ENCODE data around the gene AJAP1. TPM values are rescaled to one million over a fixed set of nuclear protein-coding genes. Genes with fewer than 3 reads are reported as not detected.

The AJAP1 gene
- total and polyA plus RNA-seq, 2 experiments from 2014 or later = not detected

DNA sequence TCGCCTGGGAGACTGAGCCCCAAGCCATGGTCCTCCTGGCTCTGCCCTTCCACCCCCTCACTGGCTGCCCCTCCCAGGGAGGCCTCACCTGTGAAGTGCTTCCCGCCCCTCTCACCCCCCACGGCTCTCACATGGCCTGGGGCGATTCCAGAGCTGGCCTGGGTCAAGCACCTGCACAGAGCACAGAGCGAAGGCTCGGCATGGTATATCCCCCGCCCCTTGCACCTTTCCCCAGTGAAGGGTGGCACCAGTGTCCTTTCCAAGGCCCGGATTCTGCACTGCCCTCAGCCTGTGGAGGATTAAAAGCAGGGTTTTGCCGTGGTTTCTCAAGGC lies 1.1 kb upstream of the AJAP1 start:
- no peak for DNase-seq (ENCODE audit: low spot score)
- H3K27me3 Mint-ChIP-seq (ENCODE audit: insufficient read depth, low read depth, poor library complexity) = peaks cover 40% of the 10 kb centered on the region
- Histone ChIP-seq H3K36me3 (ENCODE audit: insufficient read depth) (no peaks in the 10 kb centered on the region), H3K4me2 (no peak overlapping the region), H3K79me2 (replicated peaks; ENCODE audit: insufficient read depth) (no peaks in the 10 kb centered on the region), H3K4me3 (no peak overlapping the region), H3K4me1 (ENCODE audit: insufficient read depth) (no peaks in the 10 kb centered on the region), H2AFZ (no peak overlapping the region), H3K27me3 (ENCODE audit: insufficient read depth) (no peaks in the 10 kb centered on the region), H3K27ac (ENCODE audit: low read depth) (no peak overlapping the region), H3F3A (replicated peaks; ENCODE audit: low read depth) (no peaks in the 10 kb centered on the region), H4K20me1 (replicated peaks; ENCODE audit: insufficient read depth) (no peaks in the 10 kb centered on the region), H3K9me2 (ENCODE audit: insufficient read depth) (no peaks in the 10 kb centered on the region)
- H3K27ac Mint-ChIP-seq = no peak overlapping the region
- ATAC-seq = peak; percentile 2; the same call in 2 of the 3 replicates
- H3K4me1 Mint-ChIP-seq = peaks cover 21% of the 10 kb centered on the region
- no peaks in the 10 kb centered on the region; the same call in 2 of the 3 replicates for H3K36me3 Mint-ChIP-seq (ENCODE audit: low read depth)
- peak overlapping the region; percentile 62 for H3K4me3 Mint-ChIP-seq
- TF ChIP-seq ZNF462 (CRISPR knock-in tag; IDR thresholded peaks at IDR 0.05) (no peak), ZNF331 (CRISPR knock-in tag; IDR thresholded peaks at IDR 0.05; ENCODE audit: low read depth) (no peak), EZH2phosphoT487 (IDR thresholded peaks at IDR 0.05; ENCODE audit: unreplicated experiment) (no peak), JUNB (IDR thresholded peaks at IDR 0.05; ENCODE audit: unreplicated experiment) (no peak), CTCF (conservative IDR thresholded peaks at IDR 0.05; ENCODE audit: low read depth in 2 of 2) (no peak), ETS1 (IDR thresholded peaks at IDR 0.05) (no peak), CREB1 (CRISPR knock-in tag; IDR thresholded peaks at IDR 0.05; ENCODE audit: low read depth) (no peak), STAT1 (IDR thresholded peaks at IDR 0.05; ENCODE audit: unreplicated experiment) (no peak), NANOG (IDR thresholded peaks at IDR 0.05; ENCODE audit: borderline replicate concordance) (no peak)
- TF ChIP-seq, protein P1, sequence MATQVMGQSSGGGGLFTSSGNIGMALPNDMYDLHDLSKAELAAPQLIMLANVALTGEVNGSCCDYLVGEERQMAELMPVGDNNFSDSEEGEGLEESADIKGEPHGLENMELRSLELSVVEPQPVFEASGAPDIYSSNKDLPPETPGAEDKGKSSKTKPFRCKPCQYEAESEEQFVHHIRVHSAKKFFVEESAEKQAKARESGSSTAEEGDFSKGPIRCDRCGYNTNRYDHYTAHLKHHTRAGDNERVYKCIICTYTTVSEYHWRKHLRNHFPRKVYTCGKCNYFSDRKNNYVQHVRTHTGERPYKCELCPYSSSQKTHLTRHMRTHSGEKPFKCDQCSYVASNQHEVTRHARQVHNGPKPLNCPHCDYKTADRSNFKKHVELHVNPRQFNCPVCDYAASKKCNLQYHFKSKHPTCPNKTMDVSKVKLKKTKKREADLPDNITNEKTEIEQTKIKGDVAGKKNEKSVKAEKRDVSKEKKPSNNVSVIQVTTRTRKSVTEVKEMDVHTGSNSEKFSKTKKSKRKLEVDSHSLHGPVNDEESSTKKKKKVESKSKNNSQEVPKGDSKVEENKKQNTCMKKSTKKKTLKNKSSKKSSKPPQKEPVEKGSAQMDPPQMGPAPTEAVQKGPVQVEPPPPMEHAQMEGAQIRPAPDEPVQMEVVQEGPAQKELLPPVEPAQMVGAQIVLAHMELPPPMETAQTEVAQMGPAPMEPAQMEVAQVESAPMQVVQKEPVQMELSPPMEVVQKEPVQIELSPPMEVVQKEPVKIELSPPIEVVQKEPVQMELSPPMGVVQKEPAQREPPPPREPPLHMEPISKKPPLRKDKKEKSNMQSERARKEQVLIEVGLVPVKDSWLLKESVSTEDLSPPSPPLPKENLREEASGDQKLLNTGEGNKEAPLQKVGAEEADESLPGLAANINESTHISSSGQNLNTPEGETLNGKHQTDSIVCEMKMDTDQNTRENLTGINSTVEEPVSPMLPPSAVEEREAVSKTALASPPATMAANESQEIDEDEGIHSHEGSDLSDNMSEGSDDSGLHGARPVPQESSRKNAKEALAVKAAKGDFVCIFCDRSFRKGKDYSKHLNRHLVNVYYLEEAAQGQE (IDR thresholded peaks at IDR 0.05; ENCODE audit: unreplicated experiment) = no peak
- no peaks in the 10 kb centered on the region; the same call in 2 of the 3 replicates for H3K9me3 Mint-ChIP-seq

Data from GM23338 (cell line).